SK-N-SH treated with all-trans-retinoic acid at 6 μM for 48 hours (cell line): ENCODE measurements around the gene PAX5.

Experiments used
- ATAC-seq: fragments of 200-7000 bp; cut with Tn5 transposase; 3 replicates; pipeline ENCODE4 v1.9.1; 2020; ENCODE audit warnings: mild to moderate bottlenecking, moderate library complexity
- ARNTL ChIP-seq: fragments of 450-650 bp; formaldehyde crosslinking; IDR thresholded peaks from 2 replicates; pipeline ENCODE4 v1.5.0; 2020; ENCODE audit warnings: low read depth, mild to moderate bottlenecking, moderate library complexity, borderline replicate concordance
- BACH2 ChIP-seq: fragments of 250-450 bp; sonication (Bioruptor Pico); IDR thresholded peaks from 2 replicates; pipeline ENCODE4 v1.9.0; 2021; ENCODE audit warnings: mild to moderate bottlenecking, borderline replicate concordance
- CREB5 ChIP-seq: fragments of 250-450 bp; sonication (Bioruptor Pico); IDR thresholded peaks from 2 replicates; pipeline ENCODE4 v1.5.1; 2020; ENCODE audit warnings: low read depth, mild to moderate bottlenecking, moderate library complexity
- CSDC2 ChIP-seq: fragments of 250-450 bp; sonication (Bioruptor Pico); IDR thresholded peaks from 2 replicates; pipeline ENCODE4 v1.5.0; 2020; ENCODE audit warnings: mild to moderate bottlenecking, moderate library complexity
- CSRNP3 ChIP-seq: fragments of 250-450 bp; sonication (Bioruptor Pico); IDR thresholded peaks from 2 replicates; pipeline ENCODE4 v1.5.1; 2021; ENCODE audit warnings: mild to moderate bottlenecking, moderate library complexity
- ESRRG ChIP-seq: fragments of 250-450 bp; sonication (Bioruptor Pico); IDR thresholded peaks from 2 replicates; pipeline ENCODE4 v1.6.1; 2021; ENCODE audit warnings: mild to moderate bottlenecking
- ISL1 ChIP-seq: fragments of 250-450 bp; sonication (Bioruptor Pico); IDR thresholded peaks from 2 replicates; pipeline ENCODE4 v2.1.2; 2022; ENCODE audit warnings: mild to moderate bottlenecking, moderate library complexity
- OSR1 ChIP-seq: fragments of 250-450 bp; sonication (Bioruptor Pico); IDR thresholded peaks from 2 replicates; pipeline ENCODE4 v1.8.0; 2022; ENCODE audit warnings: moderate library complexity, mild to moderate bottlenecking, inconsistent platforms
- PATZ1 ChIP-seq: fragments of 250-450 bp; sonication (Bioruptor Pico); IDR thresholded peaks from 2 replicates; pipeline ENCODE4 v1.8.0; 2020; ENCODE audit warnings: mild to moderate bottlenecking, moderate library complexity, borderline replicate concordance
- POU6F1 ChIP-seq: fragments of 250-450 bp; sonication (Bioruptor Pico); IDR thresholded peaks from 2 replicates; pipeline ENCODE4 v1.8.0; 2021; ENCODE audit warnings: low read depth, mild to moderate bottlenecking, moderate library complexity, borderline replicate concordance
- PPARA ChIP-seq: fragments of 250-450 bp; sonication (Bioruptor Pico); IDR thresholded peaks from 2 replicates; pipeline ENCODE4 v1.5.0; 2020; ENCODE audit warnings: mild to moderate bottlenecking, borderline replicate concordance
- SNAI2 ChIP-seq: fragments of 250-450 bp; sonication (Bioruptor Pico); IDR thresholded peaks from 2 replicates; pipeline ENCODE4 v1.5.0; 2020; ENCODE audit warnings: mild to moderate bottlenecking, moderate library complexity
- TCF4 ChIP-seq: fragments of 250-450 bp; sonication (Bioruptor Pico); IDR thresholded peaks from 2 replicates; pipeline ENCODE4 v1.8.0; 2021; ENCODE audit warnings: mild to moderate bottlenecking, moderate library complexity, borderline replicate concordance
- TSHZ2 ChIP-seq: fragments of 250-450 bp; sonication (Bioruptor Pico); IDR thresholded peaks from 2 replicates; pipeline ENCODE4 v1.5.0; 2020; ENCODE audit warnings: mild to moderate bottlenecking, moderate library complexity
- ZC3H10 ChIP-seq: fragments of 250-450 bp; sonication (Bioruptor Pico); IDR thresholded peaks from 2 replicates; pipeline ENCODE4 v1.5.1; 2021; ENCODE audit warnings: mild to moderate bottlenecking, moderate library complexity
- ZFP3 ChIP-seq: fragments of 250-450 bp; sonication (Bioruptor Pico); IDR thresholded peaks from 2 replicates; pipeline ENCODE4 v1.5.0; 2020; ENCODE audit warnings: mild to moderate bottlenecking, moderate library complexity
- ZFP30 ChIP-seq: fragments of 450-650 bp; formaldehyde crosslinking; IDR thresholded peaks from 2 replicates; pipeline ENCODE4 v1.5.0; 2022; ENCODE audit warnings: mild to moderate bottlenecking, moderate library complexity
- ZNF565 ChIP-seq: fragments of 450-650 bp; formaldehyde crosslinking; conservative IDR thresholded peaks from 2 replicates; pipeline ENCODE4 v1.5.0; 2020; ENCODE audit warnings: low read depth, mild to moderate bottlenecking, moderate library complexity
- ZNF70 ChIP-seq: fragments of 450-650 bp; formaldehyde crosslinking; IDR thresholded peaks from 2 replicates; pipeline ENCODE4 v1.5.0; 2020; ENCODE audit warnings: mild to moderate bottlenecking, moderate library complexity
- ZNF8 ChIP-seq: fragments of 450-650 bp; formaldehyde crosslinking; IDR thresholded peaks from 2 replicates; pipeline ENCODE4 v1.5.0; 2020; ENCODE audit warnings: mild to moderate bottlenecking, moderate library complexity

PAX5 gene

GRCh38 chr9:36874261-36874660 lies 159.8 kb downstream of the PAX5 start:
- no peak for ATAC-seq
- TF ChIP-seq CREB5 (CRISPR knock-in tag) (no peak), ISL1 (no peak), ZNF70 (CRISPR knock-in tag) (no peak), CSRNP3 (CRISPR knock-in tag) (no peak), ZNF565 (CRISPR knock-in tag) (no peak), TSHZ2 (CRISPR knock-in tag) (no peak), SNAI2 (CRISPR knock-in tag) (no peak), TCF4 (CRISPR knock-in tag) (no peak), ESRRG (no peak), OSR1 (CRISPR knock-in tag) (no peak), ZFP30 (CRISPR knock-in tag) (no peak), ARNTL (no peak), BACH2 (no peak)

GRCh38 chr9:36873247-36873875 lies 160.7 kb downstream of the PAX5 start:
- TF ChIP-seq CSDC2 (CRISPR knock-in tag) (no peak), OSR1 (CRISPR knock-in tag) (no peak), CSRNP3 (CRISPR knock-in tag) (no peak), POU6F1 (CRISPR knock-in tag) (no peak), SNAI2 (CRISPR knock-in tag) (no peak), ZNF8 (CRISPR knock-in tag) (no peak), CREB5 (CRISPR knock-in tag) (no peak)
- peak; percentile 97 for ATAC-seq

GRCh38 chr9:36872641-36873040 lies 161.4 kb downstream of the PAX5 start:
- ATAC-seq, result no peak
- TF ChIP-seq ZNF70 (CRISPR knock-in tag) (no peak), ZFP3 (CRISPR knock-in tag) (no peak), PATZ1 (CRISPR knock-in tag) (no peak), SNAI2 (CRISPR knock-in tag) (no peak), BACH2 (no peak), CSRNP3 (CRISPR knock-in tag) (no peak), ZNF8 (CRISPR knock-in tag) (no peak), PPARA (CRISPR knock-in tag) (no peak), TCF4 (CRISPR knock-in tag) (no peak), ZNF565 (CRISPR knock-in tag) (no peak), OSR1 (CRISPR knock-in tag) (no peak), ARNTL (no peak), ZFP30 (CRISPR knock-in tag) (no peak), ZC3H10 (CRISPR knock-in tag) (no peak)
